GM13977 (cell line): ENCODE results near the gene ZBTB42.

Source experiments
- DNase-seq: peaks from one replicate; pipeline ENCODE4 v3.0.0; 2012; ENCODE audit warnings: low spot score
- CTCF ChIP-seq: IDR thresholded peaks from 2 replicates; pipeline ENCODE4 v1.5.1; 2012; ENCODE audit warnings: mild to moderate bottlenecking, control low read depth; ENCODE audit not compliant: insufficient read depth; ENCODE audit errors: extremely low read depth, missing control alignments
- in situ Hi-C: fragments of 300-500 bp; cut with MboI; formaldehyde crosslinking; loops from one replicate; pipeline ENCODE4 v1.12.0; 2022; ENCODE audit warnings: low sequenced_read_pairs, low pct_unique_long_range_greater_than_20kb, mixed read lengths, inconsistent platforms; ENCODE audit not compliant: unreplicated experiment

The ZBTB42 gene

DNA sequence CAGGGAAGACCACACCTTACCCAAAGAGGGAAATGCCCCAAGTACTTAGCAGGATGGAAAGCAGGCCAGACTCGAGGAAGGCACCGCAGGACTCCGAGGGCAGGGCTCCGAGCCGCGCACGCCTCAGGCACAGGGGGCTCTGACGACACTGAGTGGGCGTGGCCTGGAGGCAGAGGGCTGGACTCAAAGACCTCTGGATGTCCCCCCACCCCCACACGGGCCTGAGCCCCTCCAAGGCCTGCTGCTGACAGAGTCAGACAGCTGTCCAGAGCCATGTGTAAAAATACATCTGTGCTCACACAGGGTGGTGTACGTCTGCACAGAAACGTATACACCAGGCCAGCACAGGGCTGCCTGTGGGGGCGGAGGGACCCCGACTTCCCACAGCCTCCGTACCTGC is 6.8 kb upstream of the ZBTB42 start:
- peak; percentile 79 for DNase-seq
- in situ Hi-C loops = no loop called here
- TF ChIP-seq CTCF = no peak

DNA sequence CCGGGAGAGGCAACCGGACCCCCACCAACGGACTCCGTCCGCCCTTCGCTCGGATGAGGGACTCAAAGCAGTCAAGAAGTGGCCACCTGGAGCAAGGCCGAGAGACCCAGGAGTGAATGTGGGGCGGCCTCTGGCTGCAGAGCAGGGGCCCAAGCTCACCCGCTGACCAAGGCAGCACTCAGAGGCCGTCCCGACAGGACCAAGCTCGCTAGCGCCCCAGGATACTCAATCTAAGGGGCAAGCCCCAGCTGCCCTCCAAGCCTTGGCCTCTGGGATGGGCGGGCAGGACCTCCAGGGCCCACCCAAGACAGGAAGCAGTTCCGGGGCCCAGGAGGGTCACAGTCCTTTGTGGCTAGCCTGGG is 6.3 kb upstream of the ZBTB42 start:
- in situ Hi-C loops = no loop called here
- TF ChIP-seq CTCF = no peak
- peak; percentile 73 for DNase-seq

- TF ChIP-seq CTCF = no peak
Measured at GRCh38 chr14:104794993-104795780, 5.7 kb upstream of the ZBTB42 start, which contains the start of gene AKT1. Gene AKT1, minus strand, starts transcription at chr14:104795748. Its CDS starts 3,105 bp downstream, at chr14:104792643.

GRCh38 chr14:104795781-104796686 is 4.9 kb upstream of the ZBTB42 start:
- in situ Hi-C loops = no loop called here
- peak; percentile 96 for DNase-seq

More at GRCh38 chr14:104794993-104795780, 5.7 kb upstream of the ZBTB42 start, which contains the start of gene AKT1:
- peak; percentile 82 for DNase-seq
- in situ Hi-C loops = no loop called here

DNA sequence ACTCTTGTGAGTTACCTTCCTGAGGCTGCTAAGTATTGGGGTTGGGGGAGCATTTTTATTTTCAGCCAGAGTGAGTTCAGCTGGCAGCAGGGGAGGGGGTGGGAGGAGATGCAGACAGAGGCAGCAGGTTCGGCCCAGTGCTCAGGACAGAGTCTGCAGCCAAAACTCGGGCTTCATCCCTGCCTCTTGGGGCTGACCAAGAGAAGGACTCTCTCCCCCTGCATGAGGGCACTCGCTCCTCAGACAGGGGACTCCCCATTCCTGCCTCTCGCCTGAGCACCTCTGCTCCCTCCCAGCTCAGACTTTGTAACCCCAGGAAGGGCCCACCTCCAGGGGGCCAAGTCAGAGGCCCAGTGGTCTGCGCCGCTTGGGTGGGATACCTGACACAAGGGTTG is 4.2 kb upstream of the ZBTB42 start:
- TF ChIP-seq CTCF = no peak
- in situ Hi-C loops = no loop called here
- DNase-seq = no peak

More at GRCh38 chr14:104795781-104796686, 4.9 kb upstream of the ZBTB42 start:
- no peak for TF ChIP-seq CTCF

DNA sequence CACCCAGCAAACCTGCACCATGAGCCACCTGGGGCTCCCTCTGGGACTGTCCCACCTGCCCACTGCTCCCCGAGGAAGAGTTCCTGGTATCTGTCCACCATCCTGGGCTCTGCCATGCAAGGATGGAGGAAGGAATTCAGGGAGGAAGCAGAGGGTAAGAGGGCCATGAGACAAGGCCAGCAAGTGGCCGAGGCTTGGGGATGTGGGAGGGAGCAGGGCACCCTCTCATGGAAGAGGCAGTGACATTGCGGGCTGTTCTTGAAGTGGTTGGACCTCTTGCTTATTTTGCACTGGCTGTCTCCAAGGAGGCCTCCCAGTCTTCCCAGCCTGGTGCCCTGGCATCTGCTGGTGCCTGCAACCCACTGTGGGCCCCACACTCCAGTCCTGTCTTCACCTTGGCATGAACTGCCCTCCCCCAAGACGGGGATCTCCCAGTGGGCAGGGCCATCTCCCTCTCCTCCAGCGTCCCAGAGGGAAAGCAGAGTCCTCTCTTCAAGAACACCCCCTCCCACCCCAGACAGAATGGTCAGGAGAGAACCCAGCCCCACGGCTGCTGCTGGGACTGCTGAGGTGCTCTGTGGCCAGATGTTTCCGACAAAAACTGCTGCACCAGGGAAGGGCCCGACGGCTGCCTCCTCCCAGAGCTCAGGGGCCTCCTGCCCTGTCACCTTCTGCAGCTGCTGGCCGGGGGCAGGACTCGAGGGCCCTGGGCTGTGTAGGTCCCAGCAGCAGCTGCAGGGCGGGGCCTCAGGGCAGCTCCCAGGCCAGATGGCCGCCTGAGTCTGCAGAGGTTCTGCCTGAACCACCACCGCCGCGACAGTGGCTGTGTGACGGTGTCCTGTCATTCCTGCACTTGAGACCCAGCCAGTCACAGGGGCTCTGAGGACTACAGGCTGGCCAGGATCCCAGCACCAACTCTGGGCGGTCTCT is 3.5 kb upstream of the ZBTB42 start:
- in situ Hi-C loops = no loop called here
- no peak for TF ChIP-seq CTCF

More for the DNA sequence above, 3.5 kb upstream of the ZBTB42 start:
- DNase-seq = no peak
